SU-DHL-6 (cell line): ENCODE measurements around the gene SUV39H2.

Experiments used
- EZH2phosphoT487 ChIP-seq: fragments of 200-600 bp; sonication (generic), shearing (Covaris generic); conservative IDR thresholded peaks from 2 replicates; pipeline ENCODE4 v1.6.1; 2018; ENCODE audit warnings: mild to moderate bottlenecking, antibody characterized with exemption, low read length, moderate library complexity, mixed read lengths
- TF ChIP-seq, protein P1 (sequence below): fragments of 200-600 bp; sonication (generic); IDR thresholded peaks from one replicate; pipeline ENCODE4 v1.5.1; 2017; ENCODE audit warnings: antibody characterized with exemption, mild to moderate bottlenecking, low read length, moderate library complexity; ENCODE audit not compliant: insufficient read depth, poor library complexity, severe bottlenecking

DNA sequence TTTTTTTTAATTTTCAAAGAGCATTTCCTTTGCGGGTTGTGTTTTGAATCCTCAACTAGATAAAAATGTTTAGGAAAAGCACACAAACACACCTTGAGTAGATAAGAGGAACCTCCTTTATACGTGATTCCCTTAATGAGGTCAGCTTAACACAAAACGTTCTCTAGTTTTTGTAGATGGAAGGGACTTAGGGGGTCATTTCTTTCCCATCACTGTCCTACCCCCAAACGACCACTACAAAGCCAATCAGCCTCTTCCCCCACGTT lies 1.2 kb downstream of the SUV39H2 start:
- TF ChIP-seq, protein P1, sequence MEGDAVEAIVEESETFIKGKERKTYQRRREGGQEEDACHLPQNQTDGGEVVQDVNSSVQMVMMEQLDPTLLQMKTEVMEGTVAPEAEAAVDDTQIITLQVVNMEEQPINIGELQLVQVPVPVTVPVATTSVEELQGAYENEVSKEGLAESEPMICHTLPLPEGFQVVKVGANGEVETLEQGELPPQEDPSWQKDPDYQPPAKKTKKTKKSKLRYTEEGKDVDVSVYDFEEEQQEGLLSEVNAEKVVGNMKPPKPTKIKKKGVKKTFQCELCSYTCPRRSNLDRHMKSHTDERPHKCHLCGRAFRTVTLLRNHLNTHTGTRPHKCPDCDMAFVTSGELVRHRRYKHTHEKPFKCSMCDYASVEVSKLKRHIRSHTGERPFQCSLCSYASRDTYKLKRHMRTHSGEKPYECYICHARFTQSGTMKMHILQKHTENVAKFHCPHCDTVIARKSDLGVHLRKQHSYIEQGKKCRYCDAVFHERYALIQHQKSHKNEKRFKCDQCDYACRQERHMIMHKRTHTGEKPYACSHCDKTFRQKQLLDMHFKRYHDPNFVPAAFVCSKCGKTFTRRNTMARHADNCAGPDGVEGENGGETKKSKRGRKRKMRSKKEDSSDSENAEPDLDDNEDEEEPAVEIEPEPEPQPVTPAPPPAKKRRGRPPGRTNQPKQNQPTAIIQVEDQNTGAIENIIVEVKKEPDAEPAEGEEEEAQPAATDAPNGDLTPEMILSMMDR, result no peak
- TF ChIP-seq EZH2phosphoT487, result no peak
